NB4 (cell line): Measurements from ENCODE around the gene CCHCR1.
"Not testable (repeated sequence)": the region's sequence is repeated elsewhere in the genome, so short reads cannot be mapped to it uniquely, and the experiment has no call there.

Experiments used
- DNase-seq: peaks from one replicate; pipeline ENCODE4 v3.0.0; 2010; ENCODE audit warnings: low read depth
- H3K4me3 ChIP-seq: one replicate; pipeline ENCODE4 v1.5.1; 2011; ENCODE audit warnings: mild to moderate bottlenecking, low read depth, low read length, moderate library complexity
- CTCF ChIP-seq: IDR thresholded peaks from one replicate; pipeline ENCODE4 v1.5.1; 2012; ENCODE audit warnings: low read depth, low read length
- MAX ChIP-seq: IDR thresholded peaks from 2 replicates; pipeline ENCODE4 v1.6.1; 2011; ENCODE audit warnings: low read depth, low read length
- MYC ChIP-seq: IDR thresholded peaks from 2 replicates; pipeline ENCODE4 v1.6.1; 2011; ENCODE audit warnings: low read depth, low read length
- POLR2A ChIP-seq: IDR thresholded peaks from 2 replicates; pipeline ENCODE4 v1.6.1; 2011; ENCODE audit warnings: mild to moderate bottlenecking; ENCODE audit not compliant: insufficient read length; ENCODE audit errors: extremely low read depth

Gene CCHCR1

GRCh38 chr6:31157513-31158139 is at the start of gene CCHCR1:
Gene CCHCR1 (minus strand): TSS chr6:31157802. CDS start chr6:31157600, 202 bp downstream.
- DNase-seq: no peak
- no peak for TF ChIP-seq CTCF
- TF ChIP-seq MYC: no peak
- TF ChIP-seq POLR2A: no peak
- TF ChIP-seq MAX: no peak
- peak within 1 kb of the TSS; percentile 93 for H3K4me3 ChIP-seq

GRCh38 chr6:31205638-31206037 is 48.0 kb upstream of the CCHCR1 start:
- TF ChIP-seq MYC: no peak
- TF ChIP-seq POLR2A: no peak
- TF ChIP-seq CTCF: no peak
- no peak for TF ChIP-seq MAX
- DNase-seq: no peak
- H3K4me3 ChIP-seq: no peak overlapping the region

GRCh38 chr6:31204751-31205145 is 47.1 kb upstream of the CCHCR1 start:
- TF ChIP-seq MAX (no peak), CTCF (no peak), POLR2A (no peak), MYC (no peak)
- no peak overlapping the region for H3K4me3 ChIP-seq

GRCh38 chr6:31203345-31203979 is 45.9 kb upstream of the CCHCR1 start:
- no peak for TF ChIP-seq POLR2A
- TF ChIP-seq MAX: peak; percentile 92
- peak overlapping the region; percentile 72 for H3K4me3 ChIP-seq
- DNase-seq: peak; percentile 60

More at GRCh38 chr6:31204751-31205145, 47.1 kb upstream of the CCHCR1 start:
- no peak for DNase-seq

- H3K4me3 ChIP-seq: peak overlapping the region; percentile 72
- TF ChIP-seq POLR2A: no peak
- TF ChIP-seq CTCF: no peak
- TF ChIP-seq MYC: no peak
- TF ChIP-seq MAX: no peak
- no peak for DNase-seq
Measured at GRCh38 chr6:31202259-31203166, 44.9 kb upstream of the CCHCR1 start.

- DNase-seq, H3K4me3 ChIP-seq: not testable (repeated sequence)
Measured at GRCh38 chr6:31199105-31199452, 41.5 kb upstream of the CCHCR1 start.
